HL-60 (cell line): Measurements from ENCODE around the gene IFITM1.
"Not testable (repeated sequence)": the region's sequence is repeated elsewhere in the genome, so short reads cannot be mapped to it uniquely, and the experiment has no call there.

Experiments
- CTCF ChIP-seq: IDR thresholded peaks from one replicate; pipeline ENCODE4 v1.5.1; 2011; ENCODE audit warnings: low read length, control low read depth, inconsistent platforms; ENCODE audit not compliant: insufficient read depth
- POLR2AphosphoS5 ChIP-seq: IDR thresholded peaks from 2 replicates; pipeline ENCODE4 v1.6.1; 2012; ENCODE audit warnings: low read depth
- REST ChIP-seq: IDR thresholded peaks from 2 replicates; pipeline ENCODE4 v1.6.1; 2012; ENCODE audit warnings: low read depth; ENCODE audit not compliant: insufficient replicate concordance
- SPI1 ChIP-seq: IDR thresholded peaks from 2 replicates; pipeline ENCODE4 v1.6.1; 2012; ENCODE audit warnings: low read depth, mild to moderate bottlenecking, borderline replicate concordance

- not testable (repeated sequence) for TF ChIP-seq CTCF, REST, POLR2AphosphoS5, SPI1
Observed at GRCh38 chr11:363443-363805, 49.6 kb downstream of the IFITM1 start.
